HG03520 (cell line): ENCODE data around the gene CDH23.
"Not testable (repeated sequence)": the region's sequence is repeated elsewhere in the genome, so short reads cannot be mapped to it uniquely, and the experiment has no call there.

Source experiments
- ATAC-seq: cut with Tn5 transposase; IDR thresholded peaks from one replicate; pipeline ENCODE4 v1.9.1; 2021; ENCODE audit warnings: mild to moderate bottlenecking, moderate library complexity; ENCODE audit not compliant: unreplicated experiment

CDH23 gene

DNA sequence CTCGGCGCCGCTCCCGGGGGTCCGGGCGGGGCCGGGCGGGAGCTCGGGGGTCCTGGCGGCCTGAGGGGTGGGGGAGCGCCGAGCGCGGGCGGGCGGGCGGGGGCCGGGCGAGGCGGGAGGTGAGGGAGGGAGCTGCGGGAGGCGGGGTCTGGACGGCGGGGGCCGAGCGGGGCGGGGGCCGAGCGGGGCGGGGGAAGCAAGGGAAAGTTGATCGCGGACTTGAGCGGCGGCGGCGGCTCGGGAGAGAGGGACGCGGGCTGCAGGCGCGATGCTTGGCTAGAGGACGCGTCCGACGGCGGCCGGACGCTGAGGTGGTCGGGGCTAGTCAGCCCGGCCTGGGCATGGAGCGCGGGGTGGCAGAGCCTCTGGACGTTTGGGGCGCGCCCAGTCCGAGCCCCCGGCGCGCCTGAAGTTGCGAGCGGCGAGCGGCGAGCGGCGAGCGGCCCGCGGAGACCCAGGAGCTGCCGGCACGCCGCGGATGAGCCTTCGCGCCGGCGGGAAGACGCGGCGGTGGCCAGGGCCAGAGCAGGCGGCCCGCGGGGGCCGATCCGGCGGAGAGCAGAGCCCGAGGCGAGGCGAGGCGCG, at the start of gene CDH23:
CDH23 (plus strand) TSS at position 210 of the 585 bp plus-strand sequence. CDS start 42,912 bp downstream, outside the sequence.
- no peak for ATAC-seq

DNA sequence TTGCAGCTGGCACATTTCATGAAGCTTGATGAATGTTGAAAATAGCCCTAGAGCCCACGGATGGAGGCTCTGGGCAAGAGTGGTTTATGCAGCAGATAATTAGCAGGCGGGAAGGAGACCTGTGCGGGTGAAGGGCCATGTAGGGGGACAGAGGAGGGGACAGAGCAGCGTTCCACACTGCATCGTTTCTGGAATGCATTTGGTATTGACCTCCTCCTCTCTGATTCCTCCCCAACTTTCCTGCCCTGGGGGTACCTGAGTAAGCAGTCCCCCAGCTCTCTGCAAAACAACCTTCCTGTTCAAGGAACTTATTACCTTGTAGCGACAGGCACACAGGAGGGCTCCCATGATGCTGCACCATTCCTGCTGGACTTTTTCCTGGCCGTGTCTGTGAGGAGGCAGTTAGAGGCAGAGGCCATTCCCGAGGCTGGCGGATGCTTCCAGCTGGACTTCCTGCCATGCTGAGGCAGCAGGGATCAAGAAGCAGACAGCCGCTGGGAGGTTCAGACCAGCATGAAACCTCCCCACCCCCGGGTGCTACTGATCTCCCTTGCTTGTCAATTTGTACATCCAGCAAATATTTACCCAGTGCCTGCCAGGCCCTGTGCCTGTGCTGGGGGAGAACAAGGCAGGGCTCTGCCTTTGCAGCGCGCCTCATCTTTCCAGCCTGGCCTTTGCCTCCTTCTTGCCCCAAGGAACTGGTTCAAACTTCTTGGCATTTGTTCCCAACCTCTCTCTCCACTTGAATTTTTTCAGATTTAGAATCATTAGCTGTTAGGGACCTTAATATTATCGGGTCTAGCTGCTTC, 48.9 kb upstream of the CDH23 start:
- no peak for ATAC-seq

DNA sequence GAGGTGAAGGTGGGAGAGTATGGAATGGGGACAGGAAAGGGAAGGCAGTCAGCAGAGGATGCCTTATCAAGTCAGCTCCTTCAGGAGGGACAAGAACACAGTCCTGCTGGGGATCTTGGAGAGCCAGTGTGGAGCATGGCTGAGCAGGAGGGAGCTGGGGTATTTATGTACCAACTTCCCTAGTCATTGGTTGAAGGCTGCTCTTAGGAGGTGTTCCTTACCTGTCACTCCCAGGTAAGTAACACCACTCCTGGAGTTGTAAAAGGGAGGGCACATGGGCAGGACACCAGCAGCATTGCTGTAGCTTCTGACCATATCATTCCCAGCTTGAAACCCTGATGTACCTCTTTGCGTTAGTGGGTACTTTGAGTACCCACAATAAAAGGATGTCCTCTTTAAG, 47.9 kb upstream of the CDH23 start:
- ATAC-seq = no peak

GRCh38 chr10:71349406-71349805, 47.3 kb upstream of the CDH23 start:
- ATAC-seq = no peak

DNA sequence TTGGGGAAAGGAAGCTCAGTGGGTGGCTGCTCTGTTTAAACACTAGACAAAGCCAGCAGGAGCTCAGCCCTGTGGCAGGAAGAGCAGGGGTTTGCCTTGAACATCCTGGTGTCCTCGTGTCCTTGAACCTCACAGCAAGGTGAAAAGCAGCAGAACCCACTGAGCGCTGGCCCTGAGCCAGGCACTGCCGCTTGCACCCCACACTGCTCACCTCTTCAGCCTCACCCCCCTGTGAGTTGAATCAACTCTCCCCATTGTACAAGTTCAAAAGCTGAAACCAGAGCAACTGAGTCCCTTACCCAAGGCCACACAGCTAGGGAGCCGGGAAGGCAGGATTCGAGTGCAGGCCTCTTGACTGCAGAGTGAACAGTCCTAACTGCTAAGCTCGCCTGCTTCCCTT, 45.6 kb upstream of the CDH23 start:
- ATAC-seq = no peak

DNA sequence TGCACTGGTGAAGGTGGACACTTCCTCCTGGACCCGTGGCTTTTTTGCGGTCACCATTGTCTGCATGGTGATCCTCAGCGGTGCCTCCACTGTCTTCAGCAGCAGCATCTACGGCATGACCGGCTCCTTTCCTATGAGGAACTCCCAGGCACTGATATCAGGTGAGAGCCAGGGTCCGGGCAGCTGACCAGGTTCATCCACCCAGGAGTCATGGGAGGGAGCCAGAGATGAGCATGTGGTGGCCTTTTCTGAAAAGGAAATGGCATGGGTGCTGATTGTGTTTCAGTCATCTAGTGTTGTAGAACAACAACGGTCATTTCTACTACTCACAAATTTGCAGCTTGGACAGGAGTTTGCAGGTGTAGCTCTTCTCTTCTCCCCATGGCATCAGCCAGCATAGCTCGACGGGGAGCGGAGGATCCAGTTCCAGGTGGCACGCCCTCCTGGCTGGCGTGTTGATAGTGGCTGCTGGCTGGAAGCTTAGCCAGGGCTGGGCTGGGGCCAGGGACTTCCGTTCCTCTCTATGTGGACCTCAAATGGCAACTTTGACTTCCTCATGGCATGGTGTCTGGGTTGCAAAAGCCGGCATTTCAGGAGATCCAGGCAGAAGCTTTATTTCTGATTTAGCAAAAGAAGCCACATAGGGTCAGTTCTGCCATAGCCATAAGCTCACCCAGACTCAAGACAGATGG, 44.9 kb upstream of the CDH23 start:
- ATAC-seq = no peak

DNA sequence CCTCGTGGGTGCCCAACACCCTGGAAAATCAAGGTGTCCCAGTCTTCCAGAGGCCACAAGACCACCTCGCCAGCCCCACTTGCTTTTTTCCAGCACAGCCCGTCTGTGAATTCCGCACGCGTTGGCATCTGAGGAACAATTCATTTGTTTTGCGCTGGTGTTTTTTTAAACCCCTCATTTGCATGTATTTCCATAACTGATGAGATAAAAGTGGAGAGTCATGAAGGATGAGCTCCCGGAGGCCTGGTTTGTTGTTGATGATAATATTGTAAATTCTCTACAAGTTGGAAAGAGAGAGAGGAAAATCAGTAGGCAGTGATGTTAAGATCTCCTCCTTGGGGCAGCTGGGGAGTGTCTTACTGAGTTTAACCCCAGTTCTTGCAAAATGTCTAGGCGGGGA, 43.1 kb upstream of the CDH23 start:
- ATAC-seq = no peak

GRCh38 chr10:71354776-71355175, 41.9 kb upstream of the CDH23 start:
- no peak for ATAC-seq

GRCh38 chr10:71355886-71356285, 40.8 kb upstream of the CDH23 start:
- no peak for ATAC-seq

GRCh38 chr10:71357792-71358265, 38.9 kb upstream of the CDH23 start:
- ATAC-seq = no peak

DNA sequence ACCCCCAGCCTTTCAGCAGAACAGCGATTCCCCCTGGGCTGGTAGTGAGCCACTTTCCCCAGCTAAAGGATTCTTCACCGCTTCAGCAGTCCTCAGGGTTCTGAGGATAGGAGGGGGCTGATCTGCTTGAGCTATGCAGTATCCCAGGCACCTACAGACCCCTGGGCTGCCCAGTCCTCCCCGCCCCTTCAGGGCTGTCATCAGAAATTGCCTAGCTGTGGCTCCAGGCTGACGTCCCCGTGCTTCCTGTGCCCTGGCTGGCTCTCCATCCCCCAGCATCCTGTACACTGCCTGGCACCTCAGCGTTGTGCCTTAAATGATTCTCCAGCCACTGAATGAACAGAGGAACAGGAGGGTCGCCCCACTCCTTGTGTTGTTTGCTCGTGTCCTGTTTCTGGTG, 38.4 kb upstream of the CDH23 start:
- ATAC-seq = no peak

DNA sequence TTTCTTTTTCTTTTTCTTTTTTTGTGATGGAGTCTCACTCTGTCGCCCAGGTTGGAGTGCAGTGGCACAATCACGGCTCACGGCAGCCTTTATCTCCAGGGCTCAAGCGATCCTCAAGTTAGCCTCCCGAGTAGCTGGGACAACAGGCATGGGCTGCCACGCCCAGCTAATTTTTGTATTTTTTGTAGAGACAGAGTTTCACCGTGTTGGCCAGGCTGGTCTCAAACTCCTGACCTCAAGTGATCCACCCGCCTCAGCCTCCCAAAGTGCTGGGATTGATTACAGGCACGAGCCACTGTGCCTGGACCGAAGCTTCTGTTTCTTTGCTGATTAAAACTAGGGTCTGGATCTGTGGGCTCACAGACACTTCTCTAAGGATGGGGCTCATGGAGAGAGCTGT, 37.8 kb upstream of the CDH23 start:
- ATAC-seq = not testable (repeated sequence)

DNA sequence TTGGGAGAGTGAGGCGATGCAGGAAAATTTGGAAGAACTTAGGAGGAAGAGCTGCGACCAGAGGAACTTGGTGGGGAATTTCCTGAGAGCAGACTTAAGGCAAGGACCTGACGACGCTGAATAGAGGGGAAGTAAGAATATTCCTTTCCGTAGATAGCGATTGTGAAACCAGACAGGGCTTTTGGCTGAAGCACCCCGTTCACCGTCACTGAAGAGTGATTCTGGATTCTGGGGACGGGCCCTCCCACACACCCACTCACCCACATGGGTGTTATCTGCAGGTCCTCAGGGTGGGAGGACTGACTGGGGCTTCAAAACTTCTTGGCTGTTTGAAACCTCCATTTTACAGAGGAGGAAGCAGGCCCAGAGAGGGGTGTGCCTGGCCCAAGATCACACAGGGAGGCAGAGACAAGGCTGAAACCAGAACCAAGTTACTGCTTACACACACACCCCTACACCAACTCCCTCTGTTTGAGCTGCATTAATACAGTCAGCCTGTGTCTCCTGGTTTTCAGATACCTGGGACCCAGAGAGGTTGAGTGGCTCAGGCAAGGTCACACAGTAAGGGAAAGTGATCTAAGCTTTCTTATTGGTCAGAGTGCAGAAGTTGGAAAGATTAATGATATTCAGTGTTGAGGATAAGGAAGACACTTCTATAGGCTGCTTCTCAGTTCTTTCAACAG, 37.2 kb upstream of the CDH23 start:
- ATAC-seq = no peak

- ATAC-seq = no peak
Measured at GRCh38 chr10:71360735-71361134, 36.0 kb upstream of the CDH23 start.

DNA sequence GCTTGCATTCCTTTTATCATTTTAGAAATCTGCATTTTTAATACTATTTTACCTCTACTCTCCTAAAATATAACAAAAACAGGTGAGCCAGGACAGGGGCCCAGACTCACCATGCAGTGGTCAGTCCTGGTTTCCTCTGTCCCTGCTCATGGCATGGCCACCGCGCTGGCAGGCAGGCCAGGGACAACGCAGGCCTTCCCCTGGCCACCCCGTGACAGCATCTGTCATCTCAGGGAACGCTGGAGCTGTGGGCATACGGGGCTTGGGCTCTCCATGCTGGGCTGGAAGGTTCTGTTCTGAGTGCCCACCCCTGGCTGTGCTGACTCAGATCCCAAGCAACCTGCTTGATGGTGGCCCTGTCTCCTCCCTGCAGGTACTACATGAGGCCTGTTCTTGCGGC, 35.1 kb upstream of the CDH23 start:
- no peak for ATAC-seq

DNA sequence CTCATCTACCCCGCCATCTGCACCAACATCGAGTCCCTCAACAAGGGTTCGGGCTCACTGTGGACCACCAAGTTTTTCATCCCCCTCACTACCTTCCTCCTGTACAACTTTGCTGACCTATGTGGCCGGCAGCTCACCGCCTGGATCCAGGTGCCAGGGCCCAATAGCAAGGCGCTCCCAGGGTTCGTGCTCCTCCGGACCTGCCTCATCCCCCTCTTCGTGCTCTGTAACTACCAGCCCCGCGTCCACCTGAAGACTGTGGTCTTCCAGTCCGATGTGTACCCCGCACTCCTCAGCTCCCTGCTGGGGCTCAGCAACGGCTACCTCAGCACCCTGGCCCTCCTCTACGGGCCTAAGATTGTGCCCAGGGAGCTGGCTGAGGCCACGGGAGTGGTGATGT, 34.6 kb upstream of the CDH23 start:
- ATAC-seq = no peak

DNA sequence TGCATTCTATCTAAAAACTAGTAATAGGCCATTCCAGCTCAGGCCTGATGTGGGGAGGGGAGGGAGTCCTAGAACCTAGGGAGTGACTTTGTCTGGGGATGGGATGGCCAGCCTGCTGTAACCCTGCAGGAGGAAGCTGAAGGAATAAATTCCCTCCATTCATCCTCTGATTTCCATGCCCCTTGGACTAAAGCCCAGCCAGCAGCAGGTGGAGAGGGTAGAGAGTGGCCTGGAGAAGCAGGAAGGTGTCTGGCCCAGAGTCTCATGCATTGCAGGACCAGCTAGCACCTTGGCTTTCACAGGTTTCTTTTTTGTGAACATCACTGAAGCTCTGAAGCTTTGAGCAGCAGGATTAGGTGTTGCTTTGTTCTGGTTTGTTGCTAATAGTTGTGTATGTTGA, 32.8 kb upstream of the CDH23 start:
- no peak for ATAC-seq

DNA sequence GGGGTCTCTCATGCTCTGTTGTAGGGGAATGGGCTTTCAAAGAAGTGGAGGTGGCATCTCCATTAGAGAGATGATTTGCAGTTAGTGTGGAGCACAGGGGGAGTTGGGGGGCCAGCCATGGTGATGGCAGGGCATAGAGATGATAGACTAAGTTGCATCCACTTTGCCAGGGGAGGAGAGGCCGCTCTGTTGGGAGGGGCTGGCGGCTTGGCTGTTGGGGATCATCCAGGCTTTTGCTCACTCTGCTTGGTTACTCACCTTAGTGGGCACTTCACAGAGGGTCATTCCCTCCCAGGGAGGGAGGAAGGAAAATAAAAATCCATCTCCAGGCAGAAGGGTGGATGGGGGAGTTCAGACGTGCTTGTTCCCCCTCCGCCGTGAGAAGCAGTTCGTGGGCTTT, 31.4 kb upstream of the CDH23 start:
- no peak for ATAC-seq

DNA sequence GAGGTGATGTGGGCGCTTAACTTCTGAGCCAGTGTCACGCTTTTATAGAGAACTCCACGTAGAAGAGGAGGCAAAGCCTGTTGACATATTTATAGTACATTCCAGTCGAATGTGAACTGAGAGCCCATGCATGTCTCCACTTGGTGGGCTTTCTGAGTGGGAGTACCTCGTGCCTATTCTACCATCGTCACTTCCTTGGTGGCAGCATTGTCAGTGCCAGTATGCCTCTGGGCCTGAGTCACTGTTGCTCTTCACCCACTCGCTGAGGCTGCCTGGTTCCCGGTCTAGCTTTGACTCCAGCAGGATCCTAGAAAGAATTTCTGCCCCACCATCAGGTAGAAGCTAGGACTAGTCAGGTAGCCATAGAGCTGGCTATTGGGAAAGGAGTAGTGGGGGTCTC, 30.0 kb upstream of the CDH23 start:
- ATAC-seq = no peak

DNA sequence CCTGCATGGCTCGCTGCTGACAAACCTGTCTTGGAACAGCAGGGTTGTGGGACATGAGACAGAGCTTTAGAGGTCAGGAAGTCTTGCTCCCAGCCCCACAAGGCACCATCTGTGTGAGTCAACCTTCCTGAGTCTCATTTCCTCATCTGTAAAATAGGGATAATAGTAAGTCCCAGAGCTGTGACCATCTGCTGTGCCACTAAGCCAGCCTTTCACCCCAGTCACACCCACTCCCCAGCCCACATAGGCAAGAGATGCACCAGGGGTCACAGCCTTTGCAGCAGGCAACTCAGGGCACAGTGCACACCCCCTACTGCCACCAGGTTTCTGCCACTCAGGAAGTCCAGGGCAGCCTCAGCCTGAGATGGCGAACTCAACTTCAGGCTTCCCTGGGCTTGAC, 29.4 kb upstream of the CDH23 start:
- ATAC-seq = no peak

DNA sequence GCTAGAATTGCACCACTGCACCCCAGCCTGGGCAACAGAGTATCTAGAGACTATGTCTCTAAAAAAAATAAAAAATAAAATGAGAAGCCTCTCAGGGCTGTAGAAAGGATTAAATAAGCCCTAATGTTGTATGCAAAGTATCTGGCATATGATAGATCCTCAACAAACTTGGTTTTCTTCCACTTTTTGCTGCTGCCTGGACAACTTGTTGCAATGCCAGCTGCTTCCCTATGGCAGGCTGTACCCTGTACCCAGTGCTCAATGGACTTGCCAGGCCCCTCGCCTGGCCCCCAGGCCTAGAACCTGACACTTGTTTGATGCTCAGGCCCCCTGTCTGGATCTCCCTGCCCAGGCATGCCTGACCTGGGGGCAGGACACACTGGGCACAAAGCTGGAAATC, 28.5 kb upstream of the CDH23 start:
- no peak for ATAC-seq
